GM23338 (cell line): Measurements from ENCODE around the gene SRR. TPM values are rescaled to one million over a fixed set of nuclear protein-coding genes. Genes with fewer than 3 reads are reported as not detected.
"Not testable (repeated sequence)": the region's sequence is repeated elsewhere in the genome, so short reads cannot be mapped to it uniquely, and the experiment has no call there.

ENCODE experiments used
- ATAC-seq: fragments of 200-7000 bp; cut with Tn5 transposase; 3 replicates; pipeline ENCODE4 v1.9.1; 2020
- DNase-seq: peaks from one replicate; pipeline ENCODE4 v3.0.0-alpha.2; 2015; ENCODE audit warnings: low spot score
- H2AFZ ChIP-seq: fragments of 200-600 bp; sonication (generic); 2 replicates; pipeline ENCODE4 v1.8.0; 2016; ENCODE audit warnings: antibody characterized with exemption, mild to moderate bottlenecking, moderate library complexity
- H3F3A ChIP-seq: fragments of 200-600 bp; sonication (generic); replicated peaks from 2 replicates; pipeline ENCODE4 v1.8.0; 2017; ENCODE audit warnings: antibody characterized with exemption, mixed run types, low read depth
- H3K27ac ChIP-seq: fragments of 200-600 bp; sonication (generic); 2 replicates; pipeline ENCODE4 v1.6.1; 2016; ENCODE audit warnings: low read depth
- H3K27me3 ChIP-seq: fragments of 200-600 bp; sonication (generic); 2 replicates; pipeline ENCODE4 v1.8.0; 2016; ENCODE audit warnings: mild to moderate bottlenecking, mixed run types, moderate library complexity; ENCODE audit not compliant: insufficient read depth
- H3K36me3 ChIP-seq: fragments of 200-600 bp; sonication (generic); 2 replicates; pipeline ENCODE4 v1.8.0; 2016; ENCODE audit warnings: mild to moderate bottlenecking; ENCODE audit not compliant: insufficient read depth
- H3K4me1 ChIP-seq: fragments of 200-600 bp; sonication (generic); 2 replicates; pipeline ENCODE4 v1.8.0; 2016; ENCODE audit warnings: mild to moderate bottlenecking, moderate library complexity; ENCODE audit not compliant: insufficient read depth
- H3K4me2 ChIP-seq: fragments of 200-600 bp; sonication (generic); 2 replicates; pipeline ENCODE4 v1.7.1; 2017; ENCODE audit warnings: mixed run types
- H3K4me3 ChIP-seq: fragments of 200-600 bp; sonication (generic); 2 replicates; pipeline ENCODE4 v1.6.1; 2016; ENCODE audit warnings: mixed run types
- H3K79me2 ChIP-seq: fragments of 200-600 bp; sonication (generic); replicated peaks from 2 replicates; pipeline ENCODE4 v1.8.0; 2017; ENCODE audit warnings: mild to moderate bottlenecking; ENCODE audit not compliant: insufficient read depth
- H3K9me2 ChIP-seq: fragments of 200-600 bp; sonication (generic); 2 replicates; pipeline ENCODE4 v1.8.0; 2017; ENCODE audit not compliant: insufficient read depth
- H4K20me1 ChIP-seq: fragments of 200-600 bp; sonication (generic); replicated peaks from 2 replicates; pipeline ENCODE4 v1.8.0; 2017; ENCODE audit warnings: mild to moderate bottlenecking; ENCODE audit not compliant: insufficient read depth
- H3K27ac Mint-ChIP-seq: 2 replicates; pipeline ENCODE4 v1.8.0; 2020; ENCODE audit warnings: inconsistent platforms, mild to moderate bottlenecking, moderate library complexity, mixed read lengths
- H3K27me3 Mint-ChIP-seq: 3 replicates; pipeline ENCODE4 v1.8.0; 2022; ENCODE audit warnings: low read depth, mild to moderate bottlenecking, moderate library complexity, mixed read lengths, inconsistent platforms; ENCODE audit not compliant: insufficient read depth, poor library complexity
- H3K36me3 Mint-ChIP-seq: 3 replicates; pipeline ENCODE4 v1.8.0; 2021; ENCODE audit warnings: low read depth, mild to moderate bottlenecking, inconsistent platforms, moderate library complexity, mixed read lengths
- H3K4me1 Mint-ChIP-seq: 3 replicates; pipeline ENCODE4 v1.8.0; 2020; ENCODE audit warnings: mild to moderate bottlenecking, inconsistent platforms, mixed read lengths
- H3K4me3 Mint-ChIP-seq: 3 replicates; pipeline ENCODE4 v1.8.0; 2021; ENCODE audit warnings: moderate library complexity, mild to moderate bottlenecking, inconsistent platforms, mixed read lengths
- H3K9me3 Mint-ChIP-seq: 3 replicates; pipeline ENCODE4 v1.8.0; 2020; ENCODE audit warnings: moderate library complexity, mild to moderate bottlenecking, inconsistent platforms, mixed read lengths
- ETS1 ChIP-seq: IDR thresholded peaks from 2 replicates; pipeline ENCODE4 v1.6.1; 2016; ENCODE audit warnings: antibody characterized with exemption
- POLR2AphosphoS5 ChIP-seq: IDR thresholded peaks from 2 replicates; pipeline ENCODE4 v1.6.1; 2016; ENCODE audit warnings: antibody characterized with exemption, low read depth
- REST ChIP-seq: IDR thresholded peaks from one replicate; pipeline ENCODE4 v1.6.1; 2018; ENCODE audit warnings: antibody characterized with exemption; ENCODE audit not compliant: unreplicated experiment
- long read RNA-seq: library from polyadenylated mRNA; unstranded; transcript quantifications from one replicate; pipeline ENCODE4 v2.0.0, GENCODE V29; 2020; ENCODE audit not compliant: unreplicated experiment
- polyA plus RNA-seq: library from polyadenylated mRNA; unstranded; fragments of >200 nt; fragmentation: Nextera tagmentation; extraction: Ambion mirVana; gene quantifications from 2 replicates; pipeline ENCODE4 v1.2.1, GENCODE V29; 2016
- total RNA-seq: library from RNA; depleted of rRNA; stranded (reverse); fragments of >200 nt; shearing (Covaris generic); gene quantifications from 2 replicates; pipeline ENCODE4 v1.2.3, GENCODE V29; 2014; rRNA removed

SRR gene
- total RNA-seq (5.4 and 11.0 TPM in 2 replicates), polyA plus RNA-seq (2.7 and 2.8 TPM in 2 replicates)
- long read RNA-seq, transcript SRR-201 (8 exons, 2,728 nt): major isoform, 10 of 12 reads
- long read RNA-seq, partial matches to known transcripts: 1 of 12 reads
- long read RNA-seq, other reads (novel, unspliced or antisense): 1 of 12 reads

GRCh38 chr17:2303204-2304188 lies at the start of gene SRR, which contains the start of gene SMG6:
TSS of gene SRR (plus strand) at chr17:2303950. CDS start at chr17:2315561, 11,611 bp downstream.
TSS of gene SMG6 (minus strand) at chr17:2303785. CDS start at chr17:2303720, 65 bp downstream.
- Histone ChIP-seq H3K4me2 (peak within 1 kb of the TSS; percentile 97), H3K4me3 (peak within 1 kb of the TSS; percentile 92), H3K36me3 (no peaks in the 10 kb centered on the region; the same call in 1 of the 2 replicates), H2AFZ (peak within 1 kb of the TSS; percentile 98), H3K27ac (peak within 1 kb of the TSS; percentile 92), H3K79me2 (peaks cover 29% of the 10 kb centered on the region), H3K27me3 (no peaks in the 10 kb centered on the region), H4K20me1 (peaks cover 24% of the 10 kb centered on the region), H3F3A (peaks cover 25% of the 10 kb centered on the region), H3K4me1 (peaks cover 10% of the 10 kb centered on the region), H3K9me2 (no peaks in the 10 kb centered on the region)
- H3K9me3 Mint-ChIP-seq: no peaks in the 10 kb centered on the region
- TF ChIP-seq POLR2AphosphoS5: peak; percentile 85
- TF ChIP-seq REST: no peak
- TF ChIP-seq ETS1: 0 out of 2 replicates have a peak, but pooled peaks have one; percentile 13
- peak within 1 kb of the TSS; percentile 89 for H3K4me3 Mint-ChIP-seq
- H3K4me1 Mint-ChIP-seq: peaks cover 5% of the 10 kb centered on the region
- peaks cover 2% of the 10 kb centered on the region for H3K27me3 Mint-ChIP-seq
- peaks cover 23% of the 10 kb centered on the region for H3K36me3 Mint-ChIP-seq
- DNase-seq (peak; percentile 94), ATAC-seq (peak; percentile 92)
- H3K27ac Mint-ChIP-seq: peak within 1 kb of the TSS; percentile 56; the same call in 1 of the 2 replicates

- H3F3A ChIP-seq, H4K20me1 ChIP-seq, H3K4me3 ChIP-seq, H3K36me3 ChIP-seq, H3K4me3 Mint-ChIP-seq, DNase-seq, H3K4me1 Mint-ChIP-seq, H3K27me3 ChIP-seq, H3K79me2 ChIP-seq, H2AFZ ChIP-seq, H3K9me2 ChIP-seq, H3K27ac ChIP-seq, H3K27me3 Mint-ChIP-seq, ATAC-seq, H3K27ac Mint-ChIP-seq, H3K4me2 ChIP-seq, H3K4me1 ChIP-seq: not testable (repeated sequence)
- H3K36me3 Mint-ChIP-seq: peaks cover 27% of the 10 kb centered on the region
- peaks cover 12% of the 10 kb centered on the region; the same call in 2 of the 3 replicates for H3K9me3 Mint-ChIP-seq
These were observed 44.9 kb upstream of the SRR start for GRCh38 chr17:2258830-2259229.
